ENCODE measurements around the gene METTL13. TPM values are rescaled to one million over a fixed set of nuclear protein-coding genes. Genes with fewer than 3 reads are reported as not detected.

Gene METTL13
- total and polyA plus RNA-seq, 2 experiments from 2014 or later, result 18.8 to 22.0 TPM

GRCh38 chr1:171756856-171757255 lies 24.6 kb upstream of the METTL13 start:
- whole genome bisulfite sequencing, 2 experiments (ENCODE audit: low coverage in 1 of 2, low lambda C conversion rate in 2 of 2, missing lambda C conversion rate in 2 of 2), result 72 to 81% methylated on average over 4 of the region's 4 CpGs
- H3K9me2 ChIP-seq (ENCODE audit: insufficient read depth), result no peaks in the 10 kb centered on the region
- in situ Hi-C loops (cut with MboI), result no loop called here

GRCh38 chr1:171758011-171758410 lies 23.4 kb upstream of the METTL13 start:
- H3K36me3 ChIP-seq (ENCODE audit: low read depth), result no peaks in the 10 kb centered on the region
- H2AFZ ChIP-seq, result no peak overlapping the region
- H3F3A ChIP-seq (ENCODE audit: insufficient read depth), result peaks cover 16% of the 10 kb centered on the region
- H3K79me2 ChIP-seq (ENCODE audit: insufficient read depth), result no peaks in the 10 kb centered on the region
- H3K9me2 ChIP-seq (ENCODE audit: insufficient read depth), result no peaks in the 10 kb centered on the region
- in situ Hi-C loops (cut with MboI), result no loop called here
- DNase-seq, result no peak
- no peaks in the 10 kb centered on the region for H3K9me3 ChIP-seq (ENCODE audit: low read depth)
- no peak overlapping the region for H3K4me3 ChIP-seq
- no peak overlapping the region for H3K9ac ChIP-seq
- H3K27me3 ChIP-seq (replicated peaks; ENCODE audit: insufficient read depth), result no peaks in the 10 kb centered on the region
- H4K20me1 ChIP-seq (ENCODE audit: insufficient read depth), result no peaks in the 10 kb centered on the region
- TF ChIP-seq EZH2 (IDR thresholded peaks at IDR 0.05; ENCODE audit: insufficient read depth, poor library complexity, severe bottlenecking) (no peak), EZH2phosphoT487 (IDR thresholded peaks at IDR 0.05; ENCODE audit: insufficient read depth, low read depth) (no peak)
- no peak overlapping the region for H3K4me2 ChIP-seq (ENCODE audit: unreplicated experiment)
- peaks cover 15% of the 10 kb centered on the region for H3K4me1 ChIP-seq (ENCODE audit: insufficient read depth)
- H3K27ac ChIP-seq, result no peak overlapping the region

More at GRCh38 chr1:171756856-171757255, 24.6 kb upstream of the METTL13 start:
- no peak overlapping the region for H3K27ac ChIP-seq
- no peak overlapping the region for H2AFZ ChIP-seq
- H3K4me1 ChIP-seq (ENCODE audit: insufficient read depth), result peaks cover 15% of the 10 kb centered on the region
- H3K36me3 ChIP-seq (ENCODE audit: low read depth), result no peaks in the 10 kb centered on the region
- H3K9ac ChIP-seq, result no peak overlapping the region
- H3K4me3 ChIP-seq, result no peak overlapping the region
- H3K79me2 ChIP-seq (ENCODE audit: insufficient read depth), result no peaks in the 10 kb centered on the region
- H4K20me1 ChIP-seq (ENCODE audit: insufficient read depth), result no peaks in the 10 kb centered on the region
- no peaks in the 10 kb centered on the region for H3K27me3 ChIP-seq (replicated peaks; ENCODE audit: insufficient read depth)
- H3K4me2 ChIP-seq (ENCODE audit: unreplicated experiment), result no peak overlapping the region
- no peak for TF ChIP-seq EZH2 (IDR thresholded peaks at IDR 0.05; ENCODE audit: insufficient read depth, poor library complexity, severe bottlenecking)
- no peak for TF ChIP-seq EZH2phosphoT487 (IDR thresholded peaks at IDR 0.05; ENCODE audit: insufficient read depth, low read depth)
- peaks cover 16% of the 10 kb centered on the region for H3F3A ChIP-seq (ENCODE audit: insufficient read depth)
- DNase-seq, result no peak
- H3K9me3 ChIP-seq (ENCODE audit: low read depth), result no peaks in the 10 kb centered on the region

GRCh38 chr1:171762143-171762563 lies 19.3 kb upstream of the METTL13 start:
- Histone ChIP-seq H3K36me3 (ENCODE audit: low read depth) (no peaks in the 10 kb centered on the region), H3K27ac (no peak overlapping the region), H4K20me1 (ENCODE audit: insufficient read depth) (no peaks in the 10 kb centered on the region), H3K4me3 (no peak overlapping the region), H2AFZ (no peak overlapping the region), H3F3A (ENCODE audit: insufficient read depth) (no peaks in the 10 kb centered on the region), H3K9ac (no peak overlapping the region), H3K4me1 (ENCODE audit: insufficient read depth) (no peaks in the 10 kb centered on the region), H3K79me2 (ENCODE audit: insufficient read depth) (no peaks in the 10 kb centered on the region), H3K9me3 (ENCODE audit: low read depth) (no peaks in the 10 kb centered on the region), H3K4me2 (ENCODE audit: unreplicated experiment) (no peak overlapping the region), H3K27me3 (replicated peaks; ENCODE audit: insufficient read depth) (no peaks in the 10 kb centered on the region), H3K9me2 (ENCODE audit: insufficient read depth) (no peaks in the 10 kb centered on the region)
- no peak for TF ChIP-seq EZH2phosphoT487 (IDR thresholded peaks at IDR 0.05; ENCODE audit: insufficient read depth, low read depth)
- TF ChIP-seq EZH2 (IDR thresholded peaks at IDR 0.05; ENCODE audit: insufficient read depth, poor library complexity, severe bottlenecking), result no peak
- no peak for DNase-seq
- WGBS, 2 experiments (ENCODE audit: low coverage in 1 of 2, low lambda C conversion rate in 2 of 2, missing lambda C conversion rate in 2 of 2), result 66 to 71% methylated on average over 6 of the region's 6 CpGs
- in situ Hi-C loops (cut with MboI), result no loop called here

- no peak for TF ChIP-seq EZH2 (IDR thresholded peaks at IDR 0.05; ENCODE audit: insufficient read depth, poor library complexity, severe bottlenecking)
- no peak for TF ChIP-seq EZH2phosphoT487 (IDR thresholded peaks at IDR 0.05; ENCODE audit: insufficient read depth, low read depth)
- WGBS, 2 experiments (ENCODE audit: low coverage in 1 of 2, low lambda C conversion rate in 2 of 2, missing lambda C conversion rate in 2 of 2), result 87 to 88% methylated on average over 6 of the region's 6 CpGs
- no peak for DNase-seq
Measured at GRCh38 chr1:171763764-171764163, 17.7 kb upstream of the METTL13 start.

GRCh38 chr1:171769171-171769570 lies 12.3 kb upstream of the METTL13 start:
- no peak for DNase-seq
- Histone ChIP-seq H3K27ac (no peak overlapping the region), H3K9me3 (ENCODE audit: low read depth) (no peaks in the 10 kb centered on the region), H3K36me3 (ENCODE audit: low read depth) (no peaks in the 10 kb centered on the region), H4K20me1 (ENCODE audit: insufficient read depth) (no peaks in the 10 kb centered on the region), H3K79me2 (ENCODE audit: insufficient read depth) (no peaks in the 10 kb centered on the region), H3K4me2 (ENCODE audit: unreplicated experiment) (no peak overlapping the region), H3K4me1 (ENCODE audit: insufficient read depth) (no peaks in the 10 kb centered on the region), H3K27me3 (replicated peaks; ENCODE audit: insufficient read depth) (no peaks in the 10 kb centered on the region), H2AFZ (no peak overlapping the region), H3K4me3 (no peak overlapping the region), H3K9me2 (ENCODE audit: insufficient read depth) (no peaks in the 10 kb centered on the region), H3F3A (ENCODE audit: insufficient read depth) (no peaks in the 10 kb centered on the region), H3K9ac (no peak overlapping the region)
- WGBS, 2 experiments (ENCODE audit: low coverage in 1 of 2, low lambda C conversion rate in 2 of 2, missing lambda C conversion rate in 2 of 2), result 32 to 45% methylated on average over 3 of the region's 3 CpGs
- no peak for TF ChIP-seq EZH2 (IDR thresholded peaks at IDR 0.05; ENCODE audit: insufficient read depth, poor library complexity, severe bottlenecking)
- no peak for TF ChIP-seq EZH2phosphoT487 (IDR thresholded peaks at IDR 0.05; ENCODE audit: insufficient read depth, low read depth)
- in situ Hi-C loops (cut with MboI), result no loop called here

More at GRCh38 chr1:171763764-171764163, 17.7 kb upstream of the METTL13 start:
- H3K4me3 ChIP-seq, result no peak overlapping the region
- H3K27ac ChIP-seq, result no peak overlapping the region
- no peaks in the 10 kb centered on the region for H3K4me1 ChIP-seq (ENCODE audit: insufficient read depth)
- no peak overlapping the region for H3K4me2 ChIP-seq (ENCODE audit: unreplicated experiment)
- H2AFZ ChIP-seq, result no peak overlapping the region
- H3K36me3 ChIP-seq (ENCODE audit: low read depth), result no peaks in the 10 kb centered on the region
- no peaks in the 10 kb centered on the region for H3K79me2 ChIP-seq (ENCODE audit: insufficient read depth)
- H3K9me3 ChIP-seq (ENCODE audit: low read depth), result no peaks in the 10 kb centered on the region
- no peaks in the 10 kb centered on the region for H3K9me2 ChIP-seq (ENCODE audit: insufficient read depth)
- H3F3A ChIP-seq (ENCODE audit: insufficient read depth), result no peaks in the 10 kb centered on the region
- H4K20me1 ChIP-seq (ENCODE audit: insufficient read depth), result no peaks in the 10 kb centered on the region
- in situ Hi-C loops (cut with MboI), result no loop called here
- no peaks in the 10 kb centered on the region for H3K27me3 ChIP-seq (replicated peaks; ENCODE audit: insufficient read depth)
- H3K9ac ChIP-seq, result no peak overlapping the region

Measured in GM23248 (cell line).